ENCODE data around the gene RNF138.

GRCh38 chr18:32135625-32136024 is 44.0 kb downstream of the RNF138 start:
- TF ChIP-seq CTCF (IDR thresholded peaks at IDR 0.05), result no peak
- no peak for TF ChIP-seq POLR2A (IDR thresholded peaks at IDR 0.05)
